Cardiac muscle cell (in vitro differentiated cells and primary cell): ENCODE measurements around the gene CATSPERZ. TPM values are rescaled to one million over a fixed set of nuclear protein-coding genes. Genes with fewer than 3 reads are reported as not detected.

Experiments
- DNase-seq, 2 donors: peaks; one replicate each; pipeline versions ENCODE4 v3.0.0 to v3.0.0-alpha.2; 2010 to 2017; ENCODE audit warnings: low read depth in 1 of 2, low spot score in 1 of 2
- H3K27ac ChIP-seq: fragments of 200-600 bp; sonication (generic); 2 replicates; pipeline ENCODE4 v1.5.1; 2016
- H3K27me3 ChIP-seq: fragments of 200-600 bp; sonication (generic); 2 replicates; pipeline ENCODE4 v1.6.0; 2016; ENCODE audit warnings: control low read depth
- H3K36me3 ChIP-seq: fragments of 200-600 bp; sonication (generic); 2 replicates; pipeline ENCODE4 v1.5.1; 2016; ENCODE audit warnings: control low read depth
- H3K4me1 ChIP-seq: fragments of 200-600 bp; sonication (generic); 2 replicates; pipeline ENCODE4 v1.8.1; 2017; ENCODE audit warnings: low read depth, mild to moderate bottlenecking, mixed run types
- H3K4me3 ChIP-seq: fragments of 200-600 bp; sonication (generic); 2 replicates; pipeline ENCODE4 v1.5.1; 2016; ENCODE audit warnings: mild to moderate bottlenecking
- H3K9me3 ChIP-seq: fragments of 200-600 bp; sonication (generic); 2 replicates; pipeline ENCODE4 v1.5.1; 2017; ENCODE audit warnings: low read depth, mild to moderate bottlenecking, control low read depth
- polyA plus RNA-seq: library from polyadenylated mRNA; unstranded; fragments of >200 nt; fragmentation: Nextera tagmentation; extraction: Ambion mirVana; gene quantifications from 2 replicates; pipeline ENCODE4 v1.2.1, GENCODE V29; 2016
- total RNA-seq: library from RNA; depleted of rRNA; stranded (reverse); fragments of >200 nt; gene quantifications from 2 replicates; pipeline ENCODE4 v1.2.3, GENCODE V29; 2016
- TF ChIP-seq, protein P1 (sequence below): IDR thresholded peaks from 2 replicates; pipeline ENCODE4 v1.5.1; 2012; ENCODE audit warnings: low read depth, mild to moderate bottlenecking, low read length

Gene CATSPERZ
- total and polyA plus RNA-seq, 2 experiments from 2014 or later: 0.56 TPM; not detected in 1

DNA sequence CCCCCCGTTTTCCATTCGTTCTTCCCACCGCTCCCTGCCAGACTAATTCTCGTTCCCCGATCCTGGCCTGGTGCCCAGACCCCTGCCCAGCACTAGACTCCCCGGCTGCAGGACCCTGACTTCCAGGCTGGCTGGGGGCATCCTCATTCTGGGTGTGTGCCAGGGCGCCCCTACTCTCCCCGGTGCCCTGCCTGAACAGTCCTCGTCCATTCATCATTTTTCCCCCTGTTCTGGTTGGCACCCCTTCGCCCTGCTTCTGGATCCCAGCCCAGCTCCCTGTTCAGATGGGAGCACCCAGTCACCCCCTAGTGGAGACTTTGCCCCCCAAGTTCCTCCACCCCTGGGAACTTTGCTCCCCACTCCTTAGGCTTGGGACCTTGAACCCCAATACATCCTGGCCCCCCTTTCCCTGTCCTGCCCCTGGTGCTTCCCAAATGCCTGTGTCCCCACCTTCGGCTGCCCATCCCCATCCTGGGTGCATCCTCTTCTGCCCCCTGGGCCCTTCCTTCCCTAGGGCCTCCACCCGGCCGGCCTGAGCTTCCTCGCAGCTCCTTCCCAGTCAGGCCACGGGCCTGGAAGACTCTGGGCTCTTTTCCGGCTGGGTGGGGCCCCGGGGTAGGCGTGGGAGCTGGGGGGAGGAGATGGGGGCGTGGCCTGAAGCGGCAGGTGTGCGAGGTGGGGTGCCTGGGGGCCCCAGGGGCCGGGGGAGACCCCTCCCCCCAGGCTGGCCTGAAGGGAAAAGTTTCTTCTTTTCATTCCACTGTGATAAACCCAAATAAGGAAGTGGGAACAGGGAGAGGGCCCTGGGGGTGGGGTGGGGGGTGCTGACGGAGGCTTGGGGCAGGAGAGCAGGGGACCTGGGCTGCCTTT, 47.9 kb upstream of the CATSPERZ start:
- TF ChIP-seq, protein P1, sequence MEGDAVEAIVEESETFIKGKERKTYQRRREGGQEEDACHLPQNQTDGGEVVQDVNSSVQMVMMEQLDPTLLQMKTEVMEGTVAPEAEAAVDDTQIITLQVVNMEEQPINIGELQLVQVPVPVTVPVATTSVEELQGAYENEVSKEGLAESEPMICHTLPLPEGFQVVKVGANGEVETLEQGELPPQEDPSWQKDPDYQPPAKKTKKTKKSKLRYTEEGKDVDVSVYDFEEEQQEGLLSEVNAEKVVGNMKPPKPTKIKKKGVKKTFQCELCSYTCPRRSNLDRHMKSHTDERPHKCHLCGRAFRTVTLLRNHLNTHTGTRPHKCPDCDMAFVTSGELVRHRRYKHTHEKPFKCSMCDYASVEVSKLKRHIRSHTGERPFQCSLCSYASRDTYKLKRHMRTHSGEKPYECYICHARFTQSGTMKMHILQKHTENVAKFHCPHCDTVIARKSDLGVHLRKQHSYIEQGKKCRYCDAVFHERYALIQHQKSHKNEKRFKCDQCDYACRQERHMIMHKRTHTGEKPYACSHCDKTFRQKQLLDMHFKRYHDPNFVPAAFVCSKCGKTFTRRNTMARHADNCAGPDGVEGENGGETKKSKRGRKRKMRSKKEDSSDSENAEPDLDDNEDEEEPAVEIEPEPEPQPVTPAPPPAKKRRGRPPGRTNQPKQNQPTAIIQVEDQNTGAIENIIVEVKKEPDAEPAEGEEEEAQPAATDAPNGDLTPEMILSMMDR: peak; percentile 48
- H3K4me1 ChIP-seq: peaks cover 5% of the 10 kb centered on the region
- peak overlapping the region; percentile 82 for H3K4me3 ChIP-seq
- H3K27me3 ChIP-seq: no peaks in the 10 kb centered on the region
- H3K9me3 ChIP-seq: no peaks in the 10 kb centered on the region
- DNase-seq: peak in 1 of 2 donors; percentile 43
- no peaks in the 10 kb centered on the region for H3K36me3 ChIP-seq
- H3K27ac ChIP-seq: no peak overlapping the region

DNA sequence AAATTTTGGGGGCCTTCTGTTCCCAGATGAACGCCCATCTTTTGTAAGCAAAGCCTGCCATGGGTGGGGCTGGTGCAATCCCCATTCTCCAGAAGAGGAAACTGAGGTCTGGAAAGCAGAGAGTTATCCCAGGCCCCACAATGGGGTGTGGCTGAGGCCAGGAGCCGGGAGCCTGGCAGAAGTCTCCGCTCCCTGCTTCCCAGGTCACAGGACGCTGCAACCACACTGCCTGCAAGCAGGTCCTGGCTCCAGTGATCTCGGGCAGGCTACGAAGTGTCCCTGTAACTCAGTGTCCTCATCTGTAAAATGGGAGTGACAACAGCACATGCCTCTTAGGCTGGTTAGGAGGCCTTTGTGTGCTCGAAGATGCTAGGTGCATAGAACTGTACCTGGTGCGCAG, 47.1 kb upstream of the CATSPERZ start:
- no peaks in the 10 kb centered on the region for H3K4me1 ChIP-seq

DNA sequence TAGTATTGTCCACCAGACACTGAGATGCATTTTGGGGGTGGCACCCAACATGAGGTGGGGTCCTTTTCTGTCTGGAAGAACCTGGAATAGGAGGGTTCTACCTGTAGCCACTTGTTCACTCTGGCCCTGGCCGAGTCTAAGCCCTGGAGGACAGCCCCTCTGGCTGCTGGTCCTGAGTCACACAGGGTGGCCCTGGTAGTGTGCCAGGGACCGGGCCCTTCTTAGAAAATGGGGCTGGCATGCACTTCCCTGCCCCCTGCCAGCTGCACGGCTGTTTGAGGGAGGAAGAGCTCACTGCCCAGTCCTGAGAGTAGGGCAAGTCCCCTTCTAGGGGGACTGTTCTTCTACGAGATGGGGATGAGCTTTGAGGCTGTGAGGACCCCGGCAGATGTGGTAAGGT, 46.7 kb upstream of the CATSPERZ start:
- Histone ChIP-seq H3K27me3 (no peaks in the 10 kb centered on the region), H3K4me3 (no peak overlapping the region), H3K9me3 (no peaks in the 10 kb centered on the region), H3K27ac (no peak overlapping the region), H3K36me3 (no peaks in the 10 kb centered on the region), H3K4me1 (no peaks in the 10 kb centered on the region)
- no peak for DNase-seq
- TF ChIP-seq, protein P1: no peak

More for the DNA sequence above, 47.1 kb upstream of the CATSPERZ start:
- Histone ChIP-seq H3K27me3 (no peaks in the 10 kb centered on the region), H3K36me3 (no peaks in the 10 kb centered on the region), H3K9me3 (no peaks in the 10 kb centered on the region), H3K27ac (no peak overlapping the region), H3K4me3 (no peak overlapping the region)
- DNase-seq: no peak
- TF ChIP-seq, protein P1: no peak

DNA sequence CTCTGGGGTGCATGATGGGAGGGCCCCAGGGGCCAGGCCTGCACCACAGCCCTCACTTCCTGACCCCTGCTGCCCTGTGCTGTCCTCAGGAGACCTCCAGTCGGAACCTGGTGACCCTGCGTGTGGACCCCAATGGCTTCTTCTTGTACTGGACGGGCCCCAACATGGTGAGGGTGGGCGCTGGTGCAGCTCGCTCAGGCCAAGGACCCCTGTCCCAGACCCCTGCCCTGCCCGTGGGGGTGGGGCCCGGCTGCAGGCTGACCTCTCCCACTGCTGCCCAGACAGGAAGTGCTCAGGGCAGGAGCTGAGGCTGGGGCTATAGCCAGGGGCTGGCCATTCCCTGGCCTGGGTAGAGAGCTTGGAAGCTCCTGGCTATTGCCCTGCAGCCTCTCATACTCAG, 45.8 kb upstream of the CATSPERZ start:
- TF ChIP-seq, protein P1: no peak

DNA sequence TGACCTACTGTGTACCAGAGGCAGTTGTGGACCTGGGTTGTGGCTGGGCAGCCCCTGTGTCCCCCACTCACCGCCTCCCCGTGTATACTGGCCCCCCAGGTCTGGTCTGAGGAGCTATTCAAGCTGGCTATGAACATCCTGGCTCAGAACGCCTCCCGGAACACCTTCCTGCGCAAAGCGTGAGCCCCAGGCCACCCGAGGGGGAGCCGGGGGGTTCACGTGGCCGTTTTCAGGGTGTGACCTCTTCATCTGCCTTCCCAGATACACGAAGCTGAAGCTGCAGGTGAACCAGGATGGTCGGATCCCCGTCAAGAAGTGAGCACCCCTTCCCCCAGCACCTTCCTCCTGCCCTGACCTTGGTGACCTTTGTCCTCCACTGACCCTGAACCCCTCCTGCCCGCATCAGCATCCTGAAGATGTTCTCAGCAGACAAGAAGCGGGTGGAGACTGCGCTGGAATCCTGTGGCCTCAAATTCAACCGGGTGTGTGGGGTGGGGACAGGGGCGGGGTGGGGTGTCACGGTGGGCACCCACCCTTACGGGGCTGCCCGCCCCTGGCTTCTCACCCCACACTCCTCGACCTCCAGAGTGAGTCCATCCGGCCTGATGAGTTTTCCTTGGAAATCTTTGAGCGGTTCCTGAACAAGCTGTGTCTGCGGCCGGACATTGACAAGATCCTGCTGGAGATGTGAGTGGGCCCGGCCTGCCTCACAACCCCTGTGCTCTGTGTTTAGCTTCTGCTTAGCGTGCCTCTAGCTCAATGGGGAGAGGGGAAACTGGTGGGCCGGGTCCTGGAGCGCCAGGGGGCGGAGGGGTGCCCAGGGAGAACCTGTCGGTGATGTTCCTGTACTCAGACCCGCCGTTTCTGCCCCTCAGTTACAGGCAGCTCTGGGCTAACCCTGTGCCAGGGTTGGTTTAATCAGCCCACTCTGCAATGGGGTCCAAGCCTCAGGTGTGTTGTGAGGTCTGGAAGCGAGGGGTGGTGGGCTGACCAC, 44.7 kb upstream of the CATSPERZ start:
- H3K27ac ChIP-seq: no peak overlapping the region
- TF ChIP-seq, protein P1: no peak
- DNase-seq: no peak
- H3K36me3 ChIP-seq: no peaks in the 10 kb centered on the region
- H3K4me3 ChIP-seq: no peak overlapping the region
- no peaks in the 10 kb centered on the region for H3K4me1 ChIP-seq
- H3K27me3 ChIP-seq: no peaks in the 10 kb centered on the region
- H3K9me3 ChIP-seq: no peaks in the 10 kb centered on the region

More for the DNA sequence above, 45.8 kb upstream of the CATSPERZ start:
- Histone ChIP-seq H3K4me1 (no peaks in the 10 kb centered on the region), H3K27me3 (no peaks in the 10 kb centered on the region), H3K9me3 (no peaks in the 10 kb centered on the region), H3K4me3 (no peak overlapping the region), H3K27ac (no peak overlapping the region), H3K36me3 (no peaks in the 10 kb centered on the region)
- DNase-seq: no peak
